HG02610 (cell line): ENCODE data around the gene DUSP8.
"Not testable (repeated sequence)": the region's sequence is repeated elsewhere in the genome, so short reads cannot be mapped to it uniquely, and the experiment has no call there.

Source experiments
- ATAC-seq: cut with Tn5 transposase; IDR thresholded peaks from one replicate; pipeline ENCODE4 v1.9.1; 2021; ENCODE audit warnings: mild to moderate bottlenecking, moderate library complexity; ENCODE audit not compliant: unreplicated experiment

Gene DUSP8

DNA sequence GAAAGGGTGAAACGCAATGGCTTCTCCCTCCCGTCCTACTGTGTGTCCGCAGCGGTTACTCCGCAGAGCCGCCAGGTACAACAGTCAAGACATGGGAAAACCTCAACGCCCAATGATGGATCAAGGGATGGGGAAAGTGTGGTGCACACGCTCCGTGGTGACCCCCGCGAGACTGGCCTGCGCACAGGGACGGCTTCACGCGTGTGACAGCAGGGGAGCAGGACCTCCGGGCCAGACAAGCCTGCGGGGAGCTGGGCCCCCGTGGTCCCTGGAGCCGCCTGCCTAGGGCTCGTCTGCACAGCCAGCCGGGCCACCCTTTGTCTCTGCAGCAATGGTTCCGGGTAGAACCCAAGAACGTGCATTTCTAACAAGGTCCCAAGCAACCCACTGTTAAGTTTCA is 53.8 kb downstream of the DUSP8 start:
- no peak for ATAC-seq

- no peak for ATAC-seq
These were observed 54.7 kb downstream of the DUSP8 start for GRCh38 chr11:1517117-1518005.

GRCh38 chr11:1516273-1517067 is 55.6 kb downstream of the DUSP8 start:
- no peak for ATAC-seq

GRCh38 chr11:1515082-1516060 is 56.7 kb downstream of the DUSP8 start:
- ATAC-seq: no peak

- ATAC-seq: no peak
These were observed 57.6 kb downstream of the DUSP8 start for GRCh38 chr11:1514336-1515061.

GRCh38 chr11:1513326-1514296 is 58.5 kb downstream of the DUSP8 start:
- no peak for ATAC-seq

- ATAC-seq: not testable (repeated sequence)
These were observed 59.4 kb downstream of the DUSP8 start for GRCh38 chr11:1512531-1513258.

DNA sequence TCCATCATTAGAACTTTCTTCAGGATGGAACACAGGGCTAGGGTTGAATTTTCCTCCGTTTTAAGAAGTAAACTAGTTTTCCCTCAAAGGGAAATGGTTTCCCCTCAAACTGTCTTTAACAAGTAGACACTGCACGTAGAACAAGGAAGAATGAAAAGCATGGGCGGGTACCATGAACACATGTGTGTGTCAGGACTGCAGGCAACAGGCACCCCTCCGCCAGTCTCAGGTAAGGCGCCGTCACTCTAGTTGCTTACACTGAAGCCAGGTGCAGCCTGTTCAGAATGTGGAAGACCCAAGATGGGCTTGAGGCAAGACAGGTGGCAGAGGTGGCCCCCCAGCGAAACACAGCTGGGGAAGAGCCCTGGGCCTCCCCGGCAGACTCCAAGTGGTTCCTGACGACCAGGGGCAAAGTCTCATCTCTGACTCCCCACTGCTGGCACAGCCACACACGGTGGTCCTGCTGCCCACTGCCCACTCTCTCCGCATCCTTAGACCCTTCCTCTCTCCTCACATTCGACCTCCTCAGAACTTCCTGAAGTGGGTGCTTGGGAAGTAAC is 60.1 kb downstream of the DUSP8 start:
- no peak for ATAC-seq

DNA sequence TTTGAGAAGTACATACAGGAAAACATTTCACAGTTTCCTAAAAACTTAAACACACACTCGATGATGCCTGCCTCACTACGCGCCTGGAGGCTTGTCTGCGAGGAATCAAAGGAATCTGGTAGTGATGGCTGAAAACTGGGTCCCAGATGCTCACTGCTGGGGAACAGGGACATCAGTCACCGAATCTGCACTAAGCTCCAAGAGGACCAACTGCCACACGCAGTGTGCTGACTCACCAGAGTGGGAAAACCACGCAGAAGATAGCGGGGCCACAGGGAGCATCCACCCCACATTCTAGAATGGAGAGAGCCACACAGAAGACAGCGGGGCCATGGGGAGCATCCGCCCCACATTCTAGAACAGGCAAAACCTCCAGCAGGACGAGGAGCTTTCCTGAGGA is 61.1 kb downstream of the DUSP8 start:
- no peak for ATAC-seq

DNA sequence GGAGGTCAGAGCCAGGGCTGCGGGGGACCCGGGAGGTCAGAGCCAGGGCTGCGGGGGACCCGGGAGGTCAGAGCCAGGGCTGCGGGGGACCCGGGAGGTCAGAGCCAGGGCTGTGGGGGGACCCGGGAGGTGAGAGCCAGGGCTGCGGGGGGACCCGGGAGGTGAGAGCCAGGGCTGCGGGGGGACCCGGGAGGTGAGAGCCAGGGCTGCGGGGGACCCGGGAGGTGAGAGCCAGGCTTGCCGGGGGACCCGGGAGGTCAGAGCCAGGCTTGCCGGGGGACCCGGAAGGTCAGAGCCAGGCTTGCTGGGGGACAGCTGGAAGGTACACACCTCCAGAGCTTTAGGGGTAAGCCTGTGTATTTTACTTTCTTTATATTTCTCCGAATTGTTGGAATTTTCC is 61.7 kb downstream of the DUSP8 start:
- not testable (repeated sequence) for ATAC-seq

GRCh38 chr11:1509626-1510255 is 62.3 kb downstream of the DUSP8 start:
- no peak for ATAC-seq

- no peak for ATAC-seq
These were observed 63.1 kb downstream of the DUSP8 start for GRCh38 chr11:1508986-1509385.

GRCh38 chr11:1508491-1508891 is 63.6 kb downstream of the DUSP8 start:
- no peak for ATAC-seq

DNA sequence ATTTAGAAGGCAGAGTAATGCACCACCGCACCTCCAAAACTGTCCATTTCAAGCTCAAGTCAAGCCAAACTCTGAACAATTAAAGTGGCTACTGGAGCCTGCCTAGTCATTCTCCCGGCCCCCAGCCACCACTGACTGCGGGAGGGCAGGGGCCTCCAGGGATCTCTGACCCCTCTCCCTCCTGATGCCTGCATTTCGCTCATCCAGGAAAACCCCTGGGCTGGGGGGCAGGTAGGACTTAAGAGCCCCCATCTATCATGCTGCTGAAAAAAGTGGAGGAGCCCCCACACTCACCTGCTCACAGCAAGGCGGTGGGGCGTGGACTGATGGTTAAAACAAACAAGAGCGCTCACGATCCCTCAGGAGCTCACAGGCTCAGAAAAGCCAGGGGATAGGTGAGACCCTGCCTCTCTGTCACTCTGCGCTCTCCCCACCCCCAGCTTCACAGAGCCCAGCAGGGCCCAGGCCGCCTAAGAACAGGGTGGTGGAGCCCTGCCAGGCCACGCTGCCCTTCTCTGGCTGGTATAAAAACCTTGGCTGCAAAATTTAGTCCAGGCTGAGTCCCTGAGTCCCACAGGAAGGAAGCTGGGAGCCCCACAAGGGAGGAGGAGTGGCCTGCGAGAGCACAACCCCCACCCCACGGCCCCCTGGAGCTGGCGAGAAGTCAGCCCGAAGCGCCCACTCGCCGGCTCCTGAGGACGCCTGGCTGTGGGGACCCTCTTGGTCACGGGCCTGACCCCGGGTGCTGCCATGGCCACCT is 64.5 kb downstream of the DUSP8 start:
- no peak for ATAC-seq

GRCh38 chr11:1506981-1507380 is 65.1 kb downstream of the DUSP8 start:
- no peak for ATAC-seq

GRCh38 chr11:1505480-1505879 is 66.6 kb downstream of the DUSP8 start:
- no peak for ATAC-seq
